ENCODE results near the gene AHI1. TPM values are rescaled to one million over a fixed set of nuclear protein-coding genes. Genes with fewer than 3 reads are reported as not detected.

The AHI1 gene
- total and polyA plus RNA-seq, 10 of the 15 experiments (the other 5 are each of a cell fraction or from before 2014, with no cell fraction given), result 3.2 to 9.5 (median 4.6) TPM

DNA sequence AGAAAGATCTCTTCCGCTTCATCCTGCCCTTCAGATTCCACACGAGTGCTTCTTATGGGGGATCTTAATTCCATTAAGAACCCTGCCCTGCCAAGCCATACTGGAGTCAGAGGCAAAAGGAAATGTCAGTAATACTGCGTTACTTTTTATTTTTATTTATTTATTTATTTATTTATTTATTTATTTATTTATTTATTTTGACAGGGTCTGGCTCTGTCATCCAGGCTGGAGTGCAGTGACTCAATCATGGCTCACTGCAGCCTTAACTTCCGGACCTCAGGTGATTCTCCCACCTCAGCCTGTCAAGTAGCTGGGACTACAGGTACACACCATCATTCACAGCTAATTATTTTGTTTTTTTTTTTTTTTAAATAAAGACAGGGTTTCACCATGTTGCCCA is 236.9 kb downstream of the AHI1 start:
- H3K4me3 ChIP-seq, result no peak overlapping the region
- DNase-seq (ENCODE audit: low read depth, low spot score) (no peak), ATAC-seq (no peak), FAIRE-seq (no peak)
- H3K4me1 ChIP-seq (ENCODE audit: control insufficient read depth, insufficient read depth, low read length), result no peaks in the 10 kb centered on the region
- ChIA-PET SMC1A (ENCODE audit: uncharacterized antibody, unreplicated experiment) (interaction anchor here (1.4 kb wide), 1 partner anchor 21 kb away, joined by 3 read pairs; no protein-coding TSS in a partner anchor), CTCF (no interaction called here), POLR2A (interaction anchor here (0.5 to 0.6 kb wide), 2 partner anchors 115 to 148 kb away, joined by 3 read pairs; no protein-coding TSS in a partner anchor), RAD21 (ENCODE audit: unreplicated experiment) (no interaction called here)
- no peaks in the 10 kb centered on the region for H3K36me3 ChIP-seq (ENCODE audit: control insufficient read depth in 2 of 2, insufficient read depth in 2 of 2, low read length in 1 of 2)
- H3K4me2 ChIP-seq (ENCODE audit: control insufficient read depth, insufficient read depth), result no peak overlapping the region
- BruUV-seq (replicated peaks), result no TSS peak
- WGBS (ENCODE audit: insufficient coverage, insufficient replicate concordance, low lambda C conversion rate, missing lambda C conversion rate), result 82% methylated on average over 4 of the region's 4 CpGs
- no peaks in the 10 kb centered on the region for H3K9me3 ChIP-seq (replicated peaks; ENCODE audit: control insufficient read depth, insufficient read depth, low read length)
- no peaks in the 10 kb centered on the region; a peak in 2 of 4 replicates for H3K27me3 ChIP-seq (replicated peaks in 1 of 2; ENCODE audit: control insufficient read depth in 2 of 2, insufficient read depth in 2 of 2, low read length in 1 of 2)
- no peak overlapping the region for H3K9ac ChIP-seq (ENCODE audit: control insufficient read depth, insufficient read depth, low read length)
- no peaks in the 10 kb centered on the region for H4K20me1 ChIP-seq (ENCODE audit: control insufficient read depth, insufficient read depth)
- no peaks in the 10 kb centered on the region for H3K79me2 ChIP-seq (ENCODE audit: control insufficient read depth, insufficient read depth, low read length)
- no peak overlapping the region for H3K27ac ChIP-seq (ENCODE audit: control insufficient read depth, insufficient read depth)
- in situ Hi-C loops (cut with MboI), result no loop called here
- TF ChIP-seq TBL1XR1 (IDR thresholded peaks at IDR 0.05; ENCODE audit: low read depth, low read length) (no peak), MYC (IDR thresholded peaks at IDR 0.05; ENCODE audit: insufficient read depth, insufficient read length, insufficient replicate concordance, low read length, severe bottlenecking) (no peak), MXI1 (IDR thresholded peaks at IDR 0.05; ENCODE audit: low read depth, low read length) (no peak), BCLAF1 (IDR thresholded peaks at IDR 0.05) (no peak), SREBF1 (IDR thresholded peaks at IDR 0.05; ENCODE audit: low read length) (no peak), CHD1 (IDR thresholded peaks at IDR 0.05; ENCODE audit: low read depth, low read length) (no peak), HDGF (IDR thresholded peaks at IDR 0.05) (no peak), EGR1 (IDR thresholded peaks at IDR 0.05; ENCODE audit: borderline replicate concordance in 1 of 2, low read depth in 2 of 2, low read length in 2 of 2) (no peak)
- no peak overlapping the region for H2AFZ ChIP-seq (ENCODE audit: control insufficient read depth, low read depth, low read length)
- intact Hi-C loops (cut with micrococcal nuclease; ENCODE audit: unreplicated experiment), result no loop called here

All from GM12878 (cell line).